Calu3 (cell line): ENCODE data around the gene SH3BP4. TPM values are rescaled to one million over a fixed set of nuclear protein-coding genes. Genes with fewer than 3 reads are reported as not detected.

Experiments
- BruUV-seq: library from RNA; stranded (reverse); fragments of 400-500 nt; replicated peaks from 2 replicates; lab custom pipeline; 2021; lab: Mats Ljungman, UMichigan
- CTCF ChIA-PET: fragments of 300-600 bp; sonication (Branson Sonifier 250); formaldehyde crosslinking; loops from one replicate; lab custom pipeline; 2022; ENCODE audit warnings: antibody characterized with exemption; lab: Charles Lee
- DNase-seq: peaks from one replicate; pipeline ENCODE4 v3.0.0; 2022
- H3K27ac Mint-ChIP-seq: one replicate; pipeline ENCODE4 v1.8.0; 2022; ENCODE audit warnings: mixed read lengths; ENCODE audit not compliant: unreplicated experiment
- H3K27me3 Mint-ChIP-seq: one replicate; pipeline ENCODE4 v1.8.0; 2022; ENCODE audit warnings: mixed read lengths; ENCODE audit not compliant: unreplicated experiment
- H3K36me3 Mint-ChIP-seq: one replicate; pipeline ENCODE4 v1.8.0; 2022; ENCODE audit warnings: mild to moderate bottlenecking, moderate library complexity, mixed read lengths; ENCODE audit not compliant: insufficient read depth, unreplicated experiment
- H3K4me1 Mint-ChIP-seq: one replicate; pipeline ENCODE4 v1.8.0; 2022; ENCODE audit warnings: mild to moderate bottlenecking, low read depth, mixed read lengths; ENCODE audit not compliant: unreplicated experiment
- H3K4me3 Mint-ChIP-seq: one replicate; pipeline ENCODE4 v1.8.0; 2022; ENCODE audit warnings: mild to moderate bottlenecking, low read depth, moderate library complexity, mixed read lengths; ENCODE audit not compliant: unreplicated experiment
- H3K9me3 Mint-ChIP-seq: one replicate; pipeline ENCODE4 v1.8.0; 2022; ENCODE audit warnings: low read depth, mixed read lengths; ENCODE audit not compliant: unreplicated experiment
- CTCF ChIP-seq: fragments of 200-600 bp; IDR thresholded peaks from one replicate; pipeline ENCODE4 v1.8.0; 2022; ENCODE audit warnings: antibody characterized with exemption; ENCODE audit not compliant: unreplicated experiment
- intact Hi-C: fragments of 100-400 bp; cut with micrococcal nuclease; formaldehyde crosslinking; loops from one replicate; pipeline ENCODE4 v1.10.0; 2022; ENCODE audit not compliant: unreplicated experiment
- total RNA-seq: library from RNA; stranded (reverse); gene quantifications from 2 replicates; pipeline ENCODE4 v1.2.3, GENCODE V29; 2022

Gene SH3BP4
- total RNA-seq, 1 experiment from 2014 or later, result 36.9 TPM

GRCh38 chr2:235008584-235009044, 56.8 kb downstream of the SH3BP4 start:
- Mint-ChIP-seq H3K27ac (peak overlapping the region; percentile 75), H3K27me3 (no peaks in the 10 kb centered on the region), H3K36me3 (peaks cover 7% of the 10 kb centered on the region), H3K9me3 (no peaks in the 10 kb centered on the region), H3K4me3 (peak overlapping the region; percentile 50), H3K4me1 (peaks cover 59% of the 10 kb centered on the region)
- CTCF ChIA-PET, result interaction anchor here (0.6 to 2.7 kb wide), 9 partner anchors 12 to 144 kb away, joined by 3 to 6 read pairs (median 3); partner anchors contain the start of gene SH3BP4
- intact Hi-C loops, result loop anchor here (1.0 kb wide), 1 partner anchor 7 kb away; no protein-coding TSS in a partner anchor
- peak; percentile 73 for DNase-seq
- TF ChIP-seq CTCF, result no peak
- no TSS peak for BruUV-seq

GRCh38 chr2:235009081-235009480, 57.3 kb downstream of the SH3BP4 start:
- Mint-ChIP-seq H3K4me3 (peak overlapping the region; percentile 50), H3K27me3 (no peaks in the 10 kb centered on the region), H3K27ac (peak overlapping the region; percentile 75), H3K4me1 (peaks cover 59% of the 10 kb centered on the region), H3K36me3 (peaks cover 7% of the 10 kb centered on the region), H3K9me3 (no peaks in the 10 kb centered on the region)
- BruUV-seq, result no TSS peak
- intact Hi-C loops, result loop anchor here (1.0 kb wide), 1 partner anchor 8 kb away; no protein-coding TSS in a partner anchor
- no peak for DNase-seq
- no peak for TF ChIP-seq CTCF
- CTCF ChIA-PET, result interaction anchor here (0.7 to 2.7 kb wide), 6 partner anchors 11 to 57 kb away, joined by 3 to 6 read pairs (median 4); partner anchors contain the start of gene SH3BP4

GRCh38 chr2:235010117-235010714, 58.4 kb downstream of the SH3BP4 start:
- H3K27me3 Mint-ChIP-seq, result no peaks in the 10 kb centered on the region
- DNase-seq, result no peak
- TF ChIP-seq CTCF, result no peak
- H3K36me3 Mint-ChIP-seq, result peaks cover 7% of the 10 kb centered on the region
- intact Hi-C loops, result no loop called here
- H3K9me3 Mint-ChIP-seq, result peaks cover 3% of the 10 kb centered on the region
- H3K4me1 Mint-ChIP-seq, result peaks cover 59% of the 10 kb centered on the region
- H3K27ac Mint-ChIP-seq, result peak overlapping the region; percentile 75
- H3K4me3 Mint-ChIP-seq, result peak overlapping the region; percentile 50
- BruUV-seq, result no TSS peak
- CTCF ChIA-PET, result no interaction called here

- Mint-ChIP-seq H3K27ac (no peak overlapping the region), H3K4me1 (peaks cover 55% of the 10 kb centered on the region), H3K9me3 (peaks cover 5% of the 10 kb centered on the region), H3K36me3 (peaks cover 8% of the 10 kb centered on the region), H3K4me3 (no peak overlapping the region), H3K27me3 (no peaks in the 10 kb centered on the region)
- CTCF ChIA-PET, result no interaction called here
- no TSS peak for BruUV-seq
- TF ChIP-seq CTCF, result no peak
- intact Hi-C loops, result no loop called here
- DNase-seq, result no peak
These were observed 59.8 kb downstream of the SH3BP4 start for GRCh38 chr2:235011607-235011928.
